Fibroblast of mammary gland (primary cell): ENCODE measurements around the gene CAPN13.

Source experiments
- DNase-seq: peaks from one replicate; pipeline ENCODE4 v3.0.0-alpha.2; 2010; ENCODE audit warnings: low read depth
- H3K4me3 ChIP-seq: 2 replicates; pipeline ENCODE4 v1.5.1; 2011; ENCODE audit warnings: low read depth, mild to moderate bottlenecking, low read length, moderate library complexity; ENCODE audit not compliant: control insufficient read depth
- CTCF ChIP-seq: conservative IDR thresholded peaks from 2 replicates; pipeline ENCODE4 v1.5.1; 2011; ENCODE audit warnings: low read depth, low read length, inconsistent platforms; ENCODE audit not compliant: control insufficient read depth, insufficient read depth

Gene CAPN13

DNA sequence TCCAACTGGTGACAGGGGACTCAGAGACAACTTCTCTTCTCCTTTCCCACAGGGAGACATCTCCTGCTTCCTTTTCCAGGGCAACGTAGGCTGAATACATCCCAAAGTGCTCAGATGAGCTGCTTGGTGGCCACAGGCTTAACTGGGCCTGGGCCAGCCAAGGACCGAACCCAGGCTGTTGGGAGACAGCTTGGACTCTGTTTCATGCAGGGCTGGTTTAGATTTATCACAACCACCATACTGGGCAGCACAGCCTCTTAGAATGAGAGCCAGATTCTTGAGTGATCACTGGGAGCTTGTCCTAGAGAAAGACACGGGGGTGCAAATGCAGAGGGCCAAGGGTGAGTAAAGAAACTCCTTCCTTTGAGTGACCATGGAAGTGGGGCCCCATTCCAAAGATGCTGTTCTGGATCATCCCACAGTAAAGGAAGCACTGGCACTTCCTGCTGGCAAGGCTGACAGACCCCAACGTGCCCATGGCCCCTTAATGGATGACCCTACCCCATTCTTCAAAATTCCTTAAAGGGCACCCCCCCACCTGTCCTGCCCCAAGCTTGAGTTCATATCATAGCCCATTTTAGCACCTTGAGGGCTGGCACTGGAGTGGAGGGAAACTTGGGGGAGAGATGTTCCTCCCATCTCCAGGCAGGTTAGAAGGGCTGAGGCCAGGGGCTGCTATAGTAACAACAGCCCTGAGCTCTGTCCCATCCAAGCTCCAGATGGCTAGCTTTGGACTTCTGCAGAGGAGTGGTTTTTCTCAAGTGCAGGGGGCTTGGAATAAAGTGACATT, 84.1 kb downstream of the CAPN13 start:
- H3K4me3 ChIP-seq = no peak overlapping the region
- DNase-seq = no peak
- TF ChIP-seq CTCF = no peak

DNA sequence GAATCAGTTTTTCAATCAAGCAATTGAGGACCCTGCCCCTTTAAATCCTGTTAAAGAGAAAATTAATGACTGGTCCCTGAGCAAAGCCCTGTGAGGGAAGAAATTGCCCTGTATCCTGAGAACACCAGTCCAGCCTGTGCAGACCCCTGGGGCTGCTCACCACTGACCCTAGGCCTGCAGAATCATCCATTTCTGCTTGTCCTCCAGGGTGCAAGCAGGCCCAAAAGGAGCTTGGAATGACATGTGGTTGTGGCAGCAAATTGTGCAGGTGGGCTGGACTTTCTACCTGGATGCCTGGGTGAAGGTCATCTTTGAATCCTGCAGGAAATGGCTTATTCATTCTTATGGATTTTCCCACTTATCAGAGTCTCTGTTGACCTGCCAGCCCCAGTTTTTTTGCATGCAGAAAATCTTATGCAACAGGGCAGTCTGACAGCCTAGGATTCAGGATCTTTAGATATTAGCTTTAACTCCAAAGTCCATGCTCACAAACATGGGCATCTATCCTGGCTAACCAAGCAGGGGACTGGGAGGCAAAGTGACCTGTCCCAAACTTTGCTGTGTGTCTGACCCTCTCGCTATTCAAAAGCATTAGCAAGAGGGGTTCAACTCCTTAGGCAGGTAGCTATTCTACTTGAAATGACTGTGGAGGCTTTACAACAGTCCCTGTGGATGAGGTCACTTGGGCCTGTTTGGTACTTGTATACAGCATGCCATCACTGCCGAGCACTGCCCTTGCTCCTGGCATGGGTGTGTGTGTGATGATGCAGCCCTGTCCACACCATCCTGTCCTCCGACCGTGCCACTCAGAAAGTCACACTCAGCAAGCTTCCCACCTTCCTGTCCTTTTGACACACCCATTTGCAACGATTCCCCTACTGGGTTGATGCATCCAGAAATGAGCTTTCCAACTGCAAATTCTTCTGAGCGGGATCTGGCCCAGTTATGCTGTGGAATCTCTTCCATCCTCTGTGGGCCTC, 85.3 kb downstream of the CAPN13 start:
- no peak for TF ChIP-seq CTCF
- DNase-seq = no peak
- H3K4me3 ChIP-seq = no peak overlapping the region

GRCh38 chr2:30721241-30721640, 86.0 kb downstream of the CAPN13 start:
- no peak overlapping the region for H3K4me3 ChIP-seq
- DNase-seq = no peak
- no peak for TF ChIP-seq CTCF

DNA sequence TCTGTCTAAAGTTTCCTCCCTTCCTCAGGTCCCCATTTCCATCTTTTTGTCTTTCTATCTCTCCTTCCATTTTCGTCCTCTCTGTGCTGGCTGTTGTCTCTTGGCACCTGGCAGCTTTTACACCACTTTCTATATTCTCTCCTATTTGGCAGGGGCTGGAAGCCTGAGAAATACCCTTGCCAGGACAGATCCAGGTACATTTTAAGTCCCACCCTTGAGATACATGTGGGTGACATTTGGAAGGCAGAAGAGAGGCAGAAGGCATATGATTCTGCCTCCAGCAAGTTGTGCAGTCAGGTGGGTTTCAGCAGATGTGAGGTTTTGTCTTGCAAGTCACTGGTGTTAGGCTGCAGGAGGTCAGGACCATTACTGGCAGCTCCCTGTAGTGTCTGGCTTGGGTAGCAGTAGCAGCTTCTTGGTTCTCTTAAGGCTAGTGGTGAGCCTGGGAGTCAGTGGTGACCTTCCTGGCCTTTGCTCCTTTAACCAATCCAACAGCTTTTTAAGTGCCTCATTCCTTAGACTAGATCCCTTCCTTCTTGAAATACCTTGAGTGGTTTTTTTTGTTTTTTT, 90.1 kb downstream of the CAPN13 start:
- no peak for DNase-seq
- H3K4me3 ChIP-seq = no peak overlapping the region
- no peak for TF ChIP-seq CTCF

DNA sequence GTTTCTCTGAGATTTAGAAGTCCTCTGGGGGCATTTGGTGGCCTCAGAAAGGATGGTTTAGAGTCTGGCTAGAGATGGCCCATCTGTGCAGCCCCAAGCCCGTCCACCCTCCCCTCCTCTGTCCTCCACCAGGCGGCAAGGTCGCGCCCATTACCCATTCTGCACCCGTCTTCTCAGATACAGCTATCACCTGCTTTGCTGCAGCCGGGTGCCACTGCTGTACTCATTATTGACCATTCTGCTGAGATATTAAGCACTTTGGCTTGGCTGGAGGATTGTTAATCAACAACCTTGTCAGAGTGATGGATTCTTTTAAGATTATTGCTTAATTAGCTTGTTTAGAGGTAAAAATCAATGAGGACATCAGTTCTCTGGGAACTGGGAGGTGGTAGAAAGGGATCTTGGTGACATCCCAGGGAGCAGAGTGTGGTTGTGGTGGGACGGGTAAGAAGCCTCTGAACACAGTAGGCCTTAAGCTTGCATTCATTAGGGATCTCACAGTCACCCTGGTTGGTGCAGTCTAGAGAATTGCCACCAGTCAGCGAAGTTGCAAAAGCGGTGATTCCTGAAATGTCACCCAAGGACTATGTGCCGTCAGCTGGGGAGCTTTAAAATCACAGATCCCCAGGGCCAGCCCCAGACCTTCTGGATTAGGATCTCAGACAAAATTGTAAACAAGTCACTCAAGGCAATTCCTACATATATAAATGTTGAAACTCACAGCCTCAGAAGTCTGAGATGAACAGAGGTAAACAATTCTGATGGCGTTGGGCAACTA, 90.9 kb downstream of the CAPN13 start:
- DNase-seq = no peak
- TF ChIP-seq CTCF = no peak
- H3K4me3 ChIP-seq = no peak overlapping the region
